DMS114 treated with DMSO at 0.1 percent for 48 hours (cell line): ENCODE data around the gene FNDC11.
"Not testable (repeated sequence)": the region's sequence is repeated elsewhere in the genome, so short reads cannot be mapped to it uniquely, and the experiment has no call there.

Experiments used
- DNase-seq: peaks from one replicate; lab custom pipeline; 2025; ENCODE audit not compliant: unreplicated experiment; lab: John Stamatoyannopoulos, UW

FNDC11 gene

GRCh38 chr20:63553251-63553932 is 567 bp upstream of the FNDC11 start:
- DNase-seq: peak; percentile 34

GRCh38 chr20:63554361-63555278 is 661 bp downstream of the FNDC11 start:
- DNase-seq: no peak

DNA sequence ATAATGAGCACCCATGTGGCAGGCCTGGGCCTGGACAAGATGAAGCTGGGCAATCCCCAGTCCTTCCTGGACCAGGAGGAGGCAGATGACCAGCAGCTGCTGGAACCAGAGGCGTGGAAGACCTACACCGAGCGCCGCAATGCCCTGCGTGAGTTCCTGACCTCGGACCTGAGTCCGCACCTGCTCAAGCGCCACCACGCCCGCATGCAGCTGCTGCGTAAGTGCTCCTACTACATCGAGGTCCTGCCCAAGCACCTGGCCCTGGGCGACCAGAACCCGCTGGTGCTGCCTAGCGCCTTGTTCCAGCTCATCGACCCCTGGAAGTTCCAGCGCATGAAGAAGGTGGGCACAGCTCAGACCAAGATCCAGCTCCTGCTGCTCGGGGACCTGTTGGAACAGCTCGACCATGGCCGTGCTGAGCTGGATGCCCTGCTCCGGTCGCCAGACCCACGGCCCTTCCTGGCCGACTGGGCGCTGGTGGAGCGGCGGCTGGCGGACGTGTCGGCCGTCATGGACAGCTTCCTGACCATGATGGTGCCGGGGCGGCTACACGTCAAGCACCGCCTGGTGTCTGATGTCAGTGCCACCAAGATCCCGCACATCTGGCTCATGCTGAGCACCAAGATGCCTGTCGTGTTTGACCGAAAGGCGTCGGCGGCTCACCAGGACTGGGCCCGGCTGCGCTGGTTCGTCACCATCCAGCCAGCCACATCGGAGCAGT is 1.9 kb downstream of the FNDC11 start:
- DNase-seq: no peak

- DNase-seq: no peak
Observed at GRCh38 chr20:63556873-63557478, 3.0 kb downstream of the FNDC11 start.

- no peak for DNase-seq
Observed at GRCh38 chr20:63557481-63557891, 3.5 kb downstream of the FNDC11 start.

GRCh38 chr20:63558804-63559484 is 5.0 kb downstream of the FNDC11 start:
- DNase-seq: no peak

- DNase-seq: not testable (repeated sequence)
Observed at GRCh38 chr20:63559485-63560332, 5.8 kb downstream of the FNDC11 start.

- no peak for DNase-seq
Observed at GRCh38 chr20:63560333-63560805, 6.4 kb downstream of the FNDC11 start.

DNA sequence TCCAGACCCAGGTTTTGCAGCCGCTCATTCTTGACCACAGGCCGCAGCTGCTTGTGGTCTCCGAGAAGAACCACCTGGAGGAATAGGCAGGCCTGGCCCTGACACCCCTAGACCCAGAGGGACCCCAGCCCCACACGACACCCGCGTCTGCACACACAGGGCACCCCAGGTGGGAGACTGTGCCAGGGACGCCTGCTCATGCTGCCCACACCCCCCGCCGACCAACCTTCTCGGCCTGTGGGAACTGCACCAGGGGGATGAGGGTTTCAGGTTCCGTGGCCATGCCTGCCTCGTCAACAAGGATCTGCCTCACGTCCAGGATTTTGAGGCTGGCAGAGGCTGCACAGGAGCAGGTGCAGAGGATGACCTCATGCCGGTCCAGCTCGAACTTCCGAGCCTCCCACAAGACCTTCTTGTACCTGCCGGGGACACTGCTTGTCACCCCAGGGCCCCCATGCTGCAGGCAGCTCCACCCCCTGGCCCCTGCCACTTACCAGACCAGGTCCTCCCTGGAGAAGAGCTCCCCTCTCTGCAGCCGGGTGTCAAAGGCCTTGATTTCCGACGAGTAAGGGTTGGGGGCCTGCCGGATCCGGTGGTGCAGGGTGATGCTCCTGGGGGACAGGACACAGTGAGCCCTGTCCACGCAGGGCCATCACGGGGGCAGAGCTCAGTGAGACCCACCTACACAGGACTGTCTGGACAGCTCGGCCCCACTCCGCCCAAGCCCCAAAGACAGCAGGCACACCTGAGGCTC is 7.1 kb downstream of the FNDC11 start:
- no peak for DNase-seq

DNA sequence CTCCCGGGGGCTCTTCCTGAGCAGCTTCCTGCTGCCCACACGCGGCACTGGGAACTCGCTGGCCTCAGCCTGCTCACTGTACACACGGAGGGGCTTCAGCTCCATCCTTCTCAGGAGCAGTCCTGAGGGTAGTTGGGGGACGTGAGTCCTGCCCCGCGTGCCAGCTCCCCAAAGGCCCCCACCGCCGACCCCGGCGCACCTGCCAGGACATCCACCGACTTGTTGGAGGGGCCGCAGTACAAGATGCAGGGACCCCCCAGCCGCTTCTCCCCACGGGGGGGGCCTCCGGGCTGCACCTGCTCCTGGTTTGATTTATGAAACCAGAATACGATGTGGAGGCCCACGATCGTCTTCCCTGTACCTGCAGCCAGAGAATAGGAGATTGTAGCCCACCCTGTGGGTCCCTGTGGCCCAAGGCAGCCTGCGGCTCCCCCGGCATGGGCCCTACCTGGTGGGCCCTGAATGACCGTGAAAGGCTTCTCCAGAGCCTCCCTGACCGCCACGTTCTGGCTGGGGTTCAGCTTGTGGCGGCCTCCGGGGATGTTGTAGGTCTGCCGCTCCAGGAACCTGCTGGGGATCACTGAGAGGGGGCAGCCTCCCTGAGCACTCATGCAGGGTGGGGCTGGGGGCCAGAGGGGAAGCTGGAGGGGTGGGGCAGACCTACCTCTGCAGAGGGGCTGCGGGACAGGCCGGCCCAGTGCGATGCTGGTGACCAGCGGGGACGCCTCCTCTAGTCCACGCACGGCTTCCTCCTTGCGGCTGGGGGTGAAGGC is 7.9 kb downstream of the FNDC11 start:
- no peak for DNase-seq

GRCh38 chr20:63562461-63563224 is 8.7 kb downstream of the FNDC11 start:
- DNase-seq: no peak

DNA sequence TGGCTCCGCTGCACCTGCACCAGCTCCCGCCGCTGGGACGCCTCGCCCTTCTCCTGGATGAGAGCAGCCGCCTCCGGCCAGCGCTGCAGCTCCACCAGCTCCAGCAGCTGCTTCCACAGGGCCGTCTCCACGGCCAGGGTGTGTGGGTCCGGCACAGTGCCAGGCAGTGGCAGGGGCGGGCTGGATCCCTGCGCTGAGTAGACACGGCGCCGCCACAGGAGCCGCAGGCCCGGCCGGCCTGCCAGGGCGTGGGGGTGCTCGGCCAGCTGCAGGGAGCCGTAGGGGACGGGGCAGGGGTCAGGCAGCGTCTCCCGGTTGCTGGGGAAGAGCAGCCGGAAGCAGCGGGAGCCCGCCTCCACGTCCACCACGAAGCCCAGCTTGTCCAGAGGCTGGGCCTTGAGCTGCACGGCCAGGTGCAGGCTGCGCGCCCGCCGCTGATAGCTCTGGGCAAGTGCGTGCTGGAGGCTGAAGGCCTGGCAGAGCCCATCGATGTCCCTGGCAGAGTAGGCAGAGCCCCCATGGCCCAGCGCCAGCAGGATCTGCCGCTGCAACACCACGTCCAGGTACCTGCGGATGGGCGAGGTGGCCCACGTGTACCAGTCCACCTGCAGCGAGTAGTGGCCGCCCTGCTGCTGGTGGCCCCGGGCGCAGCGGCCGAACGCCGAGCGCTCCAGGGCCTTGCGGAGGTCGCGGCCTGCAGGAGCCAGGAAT is 9.4 kb downstream of the FNDC11 start:
- no peak for DNase-seq

GRCh38 chr20:63564036-63564810 is 10.3 kb downstream of the FNDC11 start:
- DNase-seq: no peak

GRCh38 chr20:63565021-63565698 is 11.2 kb downstream of the FNDC11 start:
- DNase-seq: no peak

- no peak for DNase-seq
Observed at GRCh38 chr20:63565699-63566335, 11.9 kb downstream of the FNDC11 start.
